Astrocyte (in vitro differentiated cells and primary cell): Measurements from ENCODE around the gene PNPLA7.

ENCODE experiments used
- CTCF ChIP-seq: IDR thresholded peaks from 2 replicates; pipeline ENCODE4 v1.5.1; 2011; ENCODE audit warnings: low read depth, mild to moderate bottlenecking, inconsistent platforms, low read length, moderate library complexity; ENCODE audit not compliant: insufficient read depth
- EZH2 ChIP-seq: IDR thresholded peaks from 2 replicates; pipeline ENCODE4 v1.6.1; 2012; ENCODE audit warnings: mild to moderate bottlenecking, low read length, inconsistent platforms; ENCODE audit not compliant: insufficient read depth

GRCh38 chr9:137459152-137459600, 91.0 kb downstream of the PNPLA7 start, which contains the start of gene NSMF:
- no peak for TF ChIP-seq CTCF
- TF ChIP-seq EZH2 = no peak
